Prostate gland (tissue), 2 donors: Measurements from ENCODE around the gene LEKR1. TPM values are rescaled to one million over a fixed set of nuclear protein-coding genes. Genes with fewer than 3 reads are reported as not detected.

Experiments used
- DNase-seq: peaks from one replicate; pipeline ENCODE4 v3.0.0-alpha.2; 2019; ENCODE audit warnings: low spot score
- H3K27ac ChIP-seq, 2 donors: fragments of 200-600 bp; sonication (generic); 2 replicates each; pipeline ENCODE4 v1.5.1; 2017 to 2019
- H3K27me3 ChIP-seq: fragments of 200-600 bp; sonication (generic); replicated peaks from 2 replicates; pipeline ENCODE4 v1.5.1; 2019; ENCODE audit not compliant: insufficient read depth
- H3K36me3 ChIP-seq, 2 donors: fragments of 200-600 bp; sonication (generic); 1 replicate in 1 of 2; 2 replicates in 1 of 2; pipeline versions ENCODE4 v1.5.1 to v1.8.1; 2017 to 2019
- H3K4me1 ChIP-seq: fragments of 200-600 bp; sonication (generic); replicated peaks from 2 replicates; pipeline ENCODE4 v1.5.1; 2019
- H3K4me3 ChIP-seq, 2 donors: fragments of 200-600 bp; sonication (generic); 2 replicates each; pipeline ENCODE4 v1.5.1; 2017 to 2019
- H3K9me3 ChIP-seq: fragments of 200-600 bp; sonication (generic); 2 replicates; pipeline ENCODE4 v1.5.1; 2017
- CTCF ChIP-seq, 4 experiments: fragments of 200-600 bp in 2 of 4; fragments of 450-650 bp in 2 of 4; sonication (generic) in 2 of 4; IDR thresholded peaks; 1 replicate in 3 of 4; 2 replicates in 1 of 4; pipeline ENCODE4 v1.5.1; 2016 to 2019; ENCODE audit warnings: antibody characterized with exemption in 4 of 4, mild to moderate bottlenecking in 2 of 4, moderate library complexity in 2 of 4
- POLR2A ChIP-seq: fragments of 450-650 bp; IDR thresholded peaks from one replicate; pipeline ENCODE4 v1.6.1; 2016; ENCODE audit warnings: antibody characterized with exemption, mild to moderate bottlenecking
- POLR2AphosphoS5 ChIP-seq: sonication (generic); formaldehyde crosslinking; IDR thresholded peaks from one replicate; pipeline ENCODE4 v1.6.1; 2017; ENCODE audit warnings: antibody characterized with exemption
- WGBS: methylation state at CpG from one replicate; pipeline ENCODE4 v1.1.5; 2018; 5-methylcytosine and 5-hydroxymethylcytosine counted together
- intact Hi-C: fragments of 100-400 bp; cut with DNase I; formaldehyde crosslinking; loops from one replicate; pipeline ENCODE4 v1.14.2; 2022
- total RNA-seq, 2 donors: library from RNA; depleted of rRNA; stranded (reverse); fragments of >200 nt; gene quantifications; one replicate each; pipeline ENCODE4 v1.1.0, GENCODE V29; 2016

Gene LEKR1
- total RNA-seq, 2 donors from 2014 or later = 2.2 to 4.4 TPM

- no peaks in the 10 kb centered on the region for H3K9me3 ChIP-seq
- no peaks in the 10 kb centered on the region for H3K36me3 ChIP-seq
- TF ChIP-seq POLR2A (no peak), POLR2AphosphoS5 (no peak), CTCF (IDR thresholded peaks at IDR 0.05) (no peak)
- H3K4me3 ChIP-seq = no peak overlapping the region
- DNase-seq = no peak
- 70% methylated on average over 2 of the region's 2 CpGs for WGBS
- no peak overlapping the region for H3K27ac ChIP-seq
- no peaks in the 10 kb centered on the region for H3K4me1 ChIP-seq
- intact Hi-C loops = no loop called here
- H3K27me3 ChIP-seq = no peaks in the 10 kb centered on the region
Observed at GRCh38 chr3:156834435-156834834, 8.3 kb downstream of the LEKR1 start.

- Histone ChIP-seq H3K27ac (no peak overlapping the region), H3K4me3 (no peak overlapping the region), H3K9me3 (no peaks in the 10 kb centered on the region), H3K27me3 (no peaks in the 10 kb centered on the region), H3K36me3 (no peaks in the 10 kb centered on the region), H3K4me1 (no peaks in the 10 kb centered on the region)
- intact Hi-C loops = no loop called here
- TF ChIP-seq CTCF (IDR thresholded peaks at IDR 0.05) (no peak), POLR2AphosphoS5 (no peak), POLR2A (no peak)
- 95% methylated on average over 5 of the region's 5 CpGs for WGBS
- no peak for DNase-seq
Observed at GRCh38 chr3:156834962-156835535, 8.9 kb downstream of the LEKR1 start.

GRCh38 chr3:156836701-156837100 is 10.5 kb downstream of the LEKR1 start:
- Histone ChIP-seq H3K4me3 (no peak overlapping the region), H3K9me3 (no peaks in the 10 kb centered on the region), H3K27me3 (no peaks in the 10 kb centered on the region), H3K36me3 (no peaks in the 10 kb centered on the region), H3K27ac (no peak overlapping the region), H3K4me1 (peaks cover 2% of the 10 kb centered on the region)
- TF ChIP-seq POLR2AphosphoS5 = no peak
- TF ChIP-seq CTCF (IDR thresholded peaks at IDR 0.05) = no peak
- no peak for TF ChIP-seq POLR2A
- no peak for DNase-seq
- intact Hi-C loops = no loop called here

GRCh38 chr3:156837115-156837514 is 11.0 kb downstream of the LEKR1 start:
- no peaks in the 10 kb centered on the region for H3K36me3 ChIP-seq
- no peaks in the 10 kb centered on the region for H3K27me3 ChIP-seq
- no peak for DNase-seq
- intact Hi-C loops = no loop called here
- no peak overlapping the region for H3K27ac ChIP-seq
- no peaks in the 10 kb centered on the region for H3K9me3 ChIP-seq
- no peak overlapping the region for H3K4me3 ChIP-seq
- no peak for TF ChIP-seq POLR2AphosphoS5
- TF ChIP-seq CTCF (IDR thresholded peaks at IDR 0.05) = no peak
- no peak for TF ChIP-seq POLR2A
- peaks cover 2% of the 10 kb centered on the region for H3K4me1 ChIP-seq
- WGBS = 84% methylated on average over 5 of the region's 5 CpGs

GRCh38 chr3:156838035-156838434 is 11.9 kb downstream of the LEKR1 start:
- intact Hi-C loops = no loop called here
- Histone ChIP-seq H3K27ac (no peak overlapping the region), H3K9me3 (no peaks in the 10 kb centered on the region), H3K4me3 (no peak overlapping the region), H3K4me1 (peaks cover 2% of the 10 kb centered on the region), H3K36me3 (no peaks in the 10 kb centered on the region), H3K27me3 (no peaks in the 10 kb centered on the region)
- DNase-seq = no peak
- WGBS = 99% methylated on average over 3 of the region's 3 CpGs
- TF ChIP-seq POLR2A (no peak), POLR2AphosphoS5 (no peak), CTCF (IDR thresholded peaks at IDR 0.05) (no peak)
